Smooth muscle cell (in vitro differentiated cells): ENCODE results near the gene F2RL3. TPM values are rescaled to one million over a fixed set of nuclear protein-coding genes. Genes with fewer than 3 reads are reported as not detected.

Experiments used
- DNase-seq: peaks from one replicate; lab custom pipeline; 2025; ENCODE audit not compliant: unreplicated experiment; lab: John Stamatoyannopoulos, UW
- H2AFZ ChIP-seq: fragments of 200-600 bp; sonication (generic); 2 replicates; pipeline ENCODE4 v1.6.0; 2016; ENCODE audit warnings: antibody characterized with exemption, low read depth, mild to moderate bottlenecking
- H3F3A ChIP-seq: fragments of 200-600 bp; sonication (generic); 2 replicates; pipeline ENCODE4 v1.6.0; 2017; ENCODE audit warnings: antibody characterized with exemption, low read depth
- H3K27ac ChIP-seq: fragments of 200-600 bp; sonication (generic); 2 replicates; pipeline ENCODE4 v1.5.1; 2016; ENCODE audit warnings: low read depth, mild to moderate bottlenecking
- H3K27me3 ChIP-seq: fragments of 200-600 bp; sonication (generic); 2 replicates; pipeline ENCODE4 v1.6.1; 2016; ENCODE audit warnings: low read depth, mild to moderate bottlenecking
- H3K36me3 ChIP-seq: fragments of 200-600 bp; sonication (generic); 2 replicates; pipeline ENCODE4 v1.5.1; 2016; ENCODE audit warnings: low read depth
- H3K4me1 ChIP-seq: fragments of 200-600 bp; sonication (generic); 2 replicates; pipeline ENCODE4 v1.5.1; 2016; ENCODE audit warnings: low read depth
- H3K4me2 ChIP-seq: fragments of 200-600 bp; sonication (generic); 2 replicates; pipeline ENCODE4 v1.6.0; 2016; ENCODE audit warnings: mild to moderate bottlenecking
- H3K4me3 ChIP-seq: fragments of 200-600 bp; sonication (generic); 2 replicates; pipeline ENCODE4 v1.5.1; 2016; ENCODE audit warnings: mild to moderate bottlenecking
- H3K79me2 ChIP-seq: fragments of 200-600 bp; sonication (generic); 2 replicates; pipeline ENCODE4 v1.6.0; 2016; ENCODE audit warnings: low read depth, mild to moderate bottlenecking
- H3K9ac ChIP-seq: fragments of 200-600 bp; sonication (generic); 2 replicates; pipeline ENCODE4 v1.6.0; 2016; ENCODE audit warnings: low read depth
- H3K9me3 ChIP-seq: fragments of 200-600 bp; sonication (generic); replicated peaks from 2 replicates; pipeline ENCODE4 v1.5.1; 2016; ENCODE audit warnings: low read depth
- H4K20me1 ChIP-seq: fragments of 200-600 bp; sonication (generic); 2 replicates; pipeline ENCODE4 v1.6.0; 2016; ENCODE audit warnings: low read depth
- WGBS: methylation state at CpG from one replicate; pipeline ENCODE4 v1.1.7; 2016; ENCODE audit warnings: low lambda C conversion rate; 5-methylcytosine and 5-hydroxymethylcytosine counted together
- polyA plus RNA-seq: library from polyadenylated mRNA; unstranded; fragments of >200 nt; fragmentation: Nextera tagmentation; extraction: Ambion mirVana; gene quantifications from 2 replicates; pipeline ENCODE4 v1.2.1, GENCODE V29; 2016
- total RNA-seq: library from RNA; depleted of rRNA; stranded (reverse); fragments of >200 nt; gene quantifications from 2 replicates; pipeline ENCODE4 v1.2.3, GENCODE V29; 2014
- TF ChIP-seq, protein P1 (sequence below): fragments of 200-600 bp; sonication (generic); IDR thresholded peaks from 2 replicates; pipeline ENCODE4 v1.5.1; 2017; ENCODE audit warnings: borderline replicate concordance, mild to moderate bottlenecking, antibody characterized with exemption; ENCODE audit not compliant: insufficient read depth, poor library complexity, severe bottlenecking

Gene F2RL3
- total and polyA plus RNA-seq, 2 experiments from 2014 or later, result 0.04 to 1.2 TPM

DNA sequence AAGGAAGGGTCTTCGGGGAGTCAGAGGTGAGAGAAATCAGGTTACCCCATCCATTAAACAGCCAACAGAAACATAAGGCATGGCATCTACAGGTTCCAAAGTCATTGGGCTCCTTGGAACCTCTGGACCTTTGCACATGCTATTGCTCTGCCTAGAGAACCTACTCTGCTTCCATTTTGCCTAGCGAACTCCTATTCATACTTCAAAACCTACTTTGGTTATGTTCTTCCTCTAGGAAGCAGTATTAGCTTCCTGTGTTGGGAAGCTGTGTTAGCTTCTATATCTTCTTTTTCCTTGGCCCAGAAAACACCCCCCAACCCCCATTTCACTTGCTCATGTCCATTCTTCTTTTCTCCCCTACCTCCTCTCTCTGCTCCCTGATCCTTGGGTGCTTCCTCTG lies 39.6 kb downstream of the F2RL3 start:
- no peaks in the 10 kb centered on the region for H3K79me2 ChIP-seq
- no peaks in the 10 kb centered on the region for H3K27me3 ChIP-seq
- no peak overlapping the region for H3K4me3 ChIP-seq
- no peaks in the 10 kb centered on the region for H3K4me1 ChIP-seq
- TF ChIP-seq, protein P1, sequence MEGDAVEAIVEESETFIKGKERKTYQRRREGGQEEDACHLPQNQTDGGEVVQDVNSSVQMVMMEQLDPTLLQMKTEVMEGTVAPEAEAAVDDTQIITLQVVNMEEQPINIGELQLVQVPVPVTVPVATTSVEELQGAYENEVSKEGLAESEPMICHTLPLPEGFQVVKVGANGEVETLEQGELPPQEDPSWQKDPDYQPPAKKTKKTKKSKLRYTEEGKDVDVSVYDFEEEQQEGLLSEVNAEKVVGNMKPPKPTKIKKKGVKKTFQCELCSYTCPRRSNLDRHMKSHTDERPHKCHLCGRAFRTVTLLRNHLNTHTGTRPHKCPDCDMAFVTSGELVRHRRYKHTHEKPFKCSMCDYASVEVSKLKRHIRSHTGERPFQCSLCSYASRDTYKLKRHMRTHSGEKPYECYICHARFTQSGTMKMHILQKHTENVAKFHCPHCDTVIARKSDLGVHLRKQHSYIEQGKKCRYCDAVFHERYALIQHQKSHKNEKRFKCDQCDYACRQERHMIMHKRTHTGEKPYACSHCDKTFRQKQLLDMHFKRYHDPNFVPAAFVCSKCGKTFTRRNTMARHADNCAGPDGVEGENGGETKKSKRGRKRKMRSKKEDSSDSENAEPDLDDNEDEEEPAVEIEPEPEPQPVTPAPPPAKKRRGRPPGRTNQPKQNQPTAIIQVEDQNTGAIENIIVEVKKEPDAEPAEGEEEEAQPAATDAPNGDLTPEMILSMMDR, result no peak
- no peaks in the 10 kb centered on the region for H4K20me1 ChIP-seq
- H2AFZ ChIP-seq, result no peak overlapping the region
- WGBS, result 89% methylated on average over 2 of the region's 2 CpGs
- H3K9me3 ChIP-seq, result no peaks in the 10 kb centered on the region
- no peaks in the 10 kb centered on the region for H3K36me3 ChIP-seq
- H3K4me2 ChIP-seq, result no peak overlapping the region
- no peaks in the 10 kb centered on the region for H3F3A ChIP-seq
- no peak overlapping the region for H3K27ac ChIP-seq
- no peak for DNase-seq
- H3K9ac ChIP-seq, result no peak overlapping the region

DNA sequence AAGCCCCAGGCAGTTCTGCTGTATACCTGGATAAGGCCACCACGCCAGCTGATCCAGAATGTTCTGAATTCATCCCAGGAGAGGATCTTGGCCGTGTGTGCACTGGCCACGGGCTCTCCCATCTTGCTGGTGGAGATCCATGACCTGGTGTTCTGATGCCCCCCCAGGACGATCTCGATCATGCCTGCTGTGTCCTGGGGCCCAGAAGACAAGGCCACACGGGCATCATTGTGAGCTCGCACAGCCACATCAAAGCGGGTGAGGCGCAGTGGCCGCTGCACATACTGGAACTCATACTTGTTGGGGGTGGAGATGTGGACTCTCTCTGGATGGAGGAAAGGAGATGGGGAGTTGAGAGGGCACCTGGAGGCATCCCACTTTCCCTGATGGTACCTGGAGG lies 40.1 kb downstream of the F2RL3 start:
- DNase-seq, result no peak
- H3K9ac ChIP-seq, result no peak overlapping the region
- no peaks in the 10 kb centered on the region for H3K4me1 ChIP-seq
- H3F3A ChIP-seq, result no peaks in the 10 kb centered on the region
- H2AFZ ChIP-seq, result no peak overlapping the region
- WGBS, result 87% methylated on average over 10 of the region's 10 CpGs
- H3K27ac ChIP-seq, result no peak overlapping the region
- H3K27me3 ChIP-seq, result no peaks in the 10 kb centered on the region
- no peaks in the 10 kb centered on the region for H4K20me1 ChIP-seq
- no peaks in the 10 kb centered on the region for H3K79me2 ChIP-seq
- TF ChIP-seq, protein P1, result no peak
- H3K4me2 ChIP-seq, result no peak overlapping the region
- H3K9me3 ChIP-seq, result no peaks in the 10 kb centered on the region
- no peak overlapping the region for H3K4me3 ChIP-seq
- H3K36me3 ChIP-seq, result no peaks in the 10 kb centered on the region

DNA sequence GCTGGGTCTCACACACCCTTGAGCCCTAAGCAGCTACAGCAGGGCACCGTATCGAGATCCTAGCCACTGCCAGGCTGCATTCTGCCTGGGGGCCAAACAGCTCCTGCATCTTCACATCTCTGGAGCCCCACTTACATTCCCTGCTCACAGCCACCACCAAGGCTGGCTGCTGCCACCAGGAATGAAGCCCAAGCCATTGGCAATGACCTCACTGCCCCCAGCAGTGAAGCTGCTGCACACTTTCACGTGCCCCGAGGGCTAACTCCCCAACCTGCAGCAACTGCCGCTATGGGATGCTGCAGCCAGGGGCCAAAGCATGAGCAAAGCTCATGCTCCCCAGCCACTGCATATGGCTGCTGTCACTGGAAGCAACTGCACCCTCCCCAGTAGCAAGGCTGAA lies 42.0 kb downstream of the F2RL3 start:
- no peak overlapping the region for H3K4me2 ChIP-seq
- DNase-seq, result no peak
- H3F3A ChIP-seq, result no peaks in the 10 kb centered on the region
- H3K9me3 ChIP-seq, result no peaks in the 10 kb centered on the region
- no peak overlapping the region for H3K9ac ChIP-seq
- H4K20me1 ChIP-seq, result no peaks in the 10 kb centered on the region
- WGBS, result 94% methylated on average over 5 of the region's 5 CpGs
- no peak overlapping the region for H3K27ac ChIP-seq
- H3K79me2 ChIP-seq, result no peaks in the 10 kb centered on the region
- H3K4me3 ChIP-seq, result no peak overlapping the region
- no peaks in the 10 kb centered on the region for H3K36me3 ChIP-seq
- TF ChIP-seq, protein P1, result no peak
- no peaks in the 10 kb centered on the region for H3K27me3 ChIP-seq
- H2AFZ ChIP-seq, result no peak overlapping the region
- H3K4me1 ChIP-seq, result no peaks in the 10 kb centered on the region

DNA sequence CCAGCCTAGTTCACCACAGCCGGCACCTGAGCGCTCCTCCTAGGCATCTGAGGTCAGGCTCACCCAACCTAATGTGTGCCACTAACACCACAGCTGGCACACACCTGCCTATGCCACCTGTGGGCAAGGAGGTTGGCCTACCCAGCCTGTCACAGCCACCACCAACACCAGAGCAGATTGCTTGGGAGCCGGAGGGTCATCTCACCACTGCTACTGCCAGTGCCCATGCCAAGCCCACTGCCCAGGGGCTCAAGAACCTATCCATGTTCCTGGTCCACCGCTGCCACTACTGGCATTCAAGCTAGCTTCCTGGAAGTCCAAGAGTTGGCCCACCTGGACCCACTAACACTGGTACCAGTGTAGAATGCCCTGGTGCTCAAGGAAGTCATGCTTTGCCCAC lies 42.5 kb downstream of the F2RL3 start:
- no peaks in the 10 kb centered on the region for H3F3A ChIP-seq
- no peak overlapping the region for H3K27ac ChIP-seq
- no peaks in the 10 kb centered on the region for H3K79me2 ChIP-seq
- 94% methylated on average over 4 of the region's 4 CpGs for WGBS
- H2AFZ ChIP-seq, result no peak overlapping the region
- no peaks in the 10 kb centered on the region for H3K4me1 ChIP-seq
- DNase-seq, result no peak
- no peak overlapping the region for H3K9ac ChIP-seq
- H4K20me1 ChIP-seq, result no peaks in the 10 kb centered on the region
- H3K27me3 ChIP-seq, result no peaks in the 10 kb centered on the region
- TF ChIP-seq, protein P1, result no peak
- no peak overlapping the region for H3K4me3 ChIP-seq
- H3K9me3 ChIP-seq, result no peaks in the 10 kb centered on the region
- no peak overlapping the region for H3K4me2 ChIP-seq
- no peaks in the 10 kb centered on the region for H3K36me3 ChIP-seq
